Activated CD4-positive, alpha-beta memory T cell treated with anti-CD3 and anti-CD28 coated beads, Interleukin-2, amount 10 ng/mL, durations not matched to agents 7 days and 5 days (primary cell): ENCODE measurements around the gene F12. TPM values are rescaled to one million over a fixed set of nuclear protein-coding genes. Genes with fewer than 3 reads are reported as not detected.

Source experiments
- CTCF ChIA-PET: fragments of 350-600 bp; sonication (Branson Sonifier 250); formaldehyde crosslinking; loops from one replicate; lab custom pipeline; 2021; ENCODE audit warnings: antibody characterized with exemption, inconsistent platforms; lab: Charles Lee
- POLR2A ChIA-PET: fragments of 350-600 bp; sonication (Branson Sonifier 250); formaldehyde crosslinking; loops from one replicate; lab custom pipeline; 2021; ENCODE audit warnings: antibody characterized with exemption; lab: Charles Lee
- DNase-seq: peaks from one replicate; pipeline ENCODE4 v3.0.0-alpha.2; 2020
- H3K27ac Mint-ChIP-seq: one replicate; pipeline ENCODE4 v1.8.0; 2021; ENCODE audit warnings: mild to moderate bottlenecking, mixed read lengths
- H3K27me3 Mint-ChIP-seq: one replicate; pipeline ENCODE4 v1.8.0; 2021; ENCODE audit warnings: mixed read lengths
- H3K36me3 Mint-ChIP-seq: one replicate; pipeline ENCODE4 v1.8.0; 2021; ENCODE audit warnings: low read depth, mixed read lengths
- H3K4me1 Mint-ChIP-seq: one replicate; pipeline ENCODE4 v1.8.0; 2021; ENCODE audit warnings: mixed read lengths
- H3K4me3 Mint-ChIP-seq: one replicate; pipeline ENCODE4 v1.8.0; 2021; ENCODE audit warnings: mild to moderate bottlenecking, mixed read lengths
- H3K9me3 Mint-ChIP-seq: one replicate; pipeline ENCODE4 v1.8.0; 2021; ENCODE audit warnings: mixed read lengths
- total RNA-seq, 2 experiments: library from RNA; stranded (reverse); gene quantifications; one replicate each; pipeline ENCODE4 v1.2.3, GENCODE V29; 2021

The F12 gene
- total RNA-seq, 2 experiments from 2014 or later, result 1.5 to 1.6 TPM

DNA sequence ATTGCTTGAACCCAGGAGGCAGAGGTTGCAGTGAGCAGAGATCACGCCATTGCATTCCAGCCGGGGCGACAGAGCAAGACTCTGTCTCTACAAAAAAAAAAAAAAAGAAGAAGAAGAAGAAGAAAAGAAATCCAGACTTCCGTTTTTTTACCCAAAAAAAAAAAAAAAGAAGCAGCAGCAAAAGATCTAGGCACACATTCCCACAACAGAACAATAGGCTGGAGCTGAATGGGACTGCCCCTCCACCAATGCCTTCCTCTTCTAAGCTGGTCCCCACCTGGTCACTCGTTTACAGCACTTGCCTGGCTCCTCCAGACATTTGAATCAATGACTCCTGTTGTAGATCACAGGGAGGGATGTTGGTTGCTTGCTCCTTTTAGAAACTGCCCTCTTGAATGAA is 56.3 kb downstream of the F12 start:
- ChIA-PET POLR2A (interaction anchor here (0.6 to 3.1 kb wide), 3 partner anchors 23 to 102 kb away, joined by 5 to 10 read pairs (median 8); no protein-coding TSS in a partner anchor), CTCF (interaction anchor here (0.6 to 4.1 kb wide), 5 partner anchors 19 to 149 kb away, joined by 3 to 28 read pairs (median 5); no protein-coding TSS in a partner anchor)
- H3K4me3 Mint-ChIP-seq, result peak overlapping the region; percentile 25
- peaks cover 18% of the 10 kb centered on the region for H3K9me3 Mint-ChIP-seq
- H3K27ac Mint-ChIP-seq, result no peak overlapping the region
- no peak for DNase-seq
- peaks cover 69% of the 10 kb centered on the region for H3K4me1 Mint-ChIP-seq
- peaks cover 31% of the 10 kb centered on the region for H3K36me3 Mint-ChIP-seq
- no peaks in the 10 kb centered on the region for H3K27me3 Mint-ChIP-seq

Other genes starting within 250 kb of the F12 start
- gene RAB24, start 105.8 kb downstream of the F12 start, total RNA-seq, result 10 to 100 TPM; 43.0 to 46.6 TPM
- 100 to 1,000 TPM; 153 to 156 TPM for gene PRELID1, start 105.8 kb downstream of the F12 start, total RNA-seq
- gene MXD3, start 97.7 kb downstream of the F12 start, total RNA-seq, result 10 to 100 TPM; 74.1 to 75.0 TPM
- gene LMAN2, start 57.9 kb downstream of the F12 start, total RNA-seq, result 100 to 1,000 TPM; 145 to 149 TPM
- gene RGS14, start 51.6 kb downstream of the F12 start, total RNA-seq, result 100 to 1,000 TPM; 103 to 107 TPM
- gene SLC34A1, start 25.1 kb downstream of the F12 start, total RNA-seq, result 1 to 10 TPM; 1.4 to 1.5 TPM
- gene PFN3, start 8.9 kb downstream of the F12 start, total RNA-seq, result not detected
- gene GRK6, start 17.1 kb upstream of the F12 start, total RNA-seq, result 100 to 1,000 TPM; 206 to 208 TPM
- gene PRR7, start 37.2 kb upstream of the F12 start, total RNA-seq, result 1 to 10 TPM; 4.9 to 5.8 TPM
- 1 to 10 TPM; 4.9 to 5.0 TPM for gene DBN1, start 64.1 kb upstream of the F12 start, total RNA-seq
- gene PDLIM7, start 88.0 kb upstream of the F12 start, total RNA-seq, result 10 to 100 TPM; 55.1 to 56.6 TPM
- 1 to 10 TPM; 2.4 TPM for gene DOK3, start 100.3 kb upstream of the F12 start, total RNA-seq
- 100 to 1,000 TPM; 105 to 107 TPM for gene DDX41, start 107.4 kb upstream of the F12 start, total RNA-seq
- 100 to 1,000 TPM; 110 to 112 TPM for gene FAM193B, start 145.0 kb upstream of the F12 start, total RNA-seq
- 100 to 1,000 TPM; 135 to 141 TPM for gene TMED9, start 182.6 kb upstream of the F12 start, total RNA-seq
- 10 to 100 TPM; 19.5 to 22.1 TPM for gene B4GALT7, start 190.6 kb upstream of the F12 start, total RNA-seq